NCI-H748 (cell line): Measurements from ENCODE around the gene DCX.

Experiments used
- DNase-seq: peaks from one replicate; lab custom pipeline; 2025; ENCODE audit not compliant: unreplicated experiment; lab: John Stamatoyannopoulos, UW

DCX gene

DNA sequence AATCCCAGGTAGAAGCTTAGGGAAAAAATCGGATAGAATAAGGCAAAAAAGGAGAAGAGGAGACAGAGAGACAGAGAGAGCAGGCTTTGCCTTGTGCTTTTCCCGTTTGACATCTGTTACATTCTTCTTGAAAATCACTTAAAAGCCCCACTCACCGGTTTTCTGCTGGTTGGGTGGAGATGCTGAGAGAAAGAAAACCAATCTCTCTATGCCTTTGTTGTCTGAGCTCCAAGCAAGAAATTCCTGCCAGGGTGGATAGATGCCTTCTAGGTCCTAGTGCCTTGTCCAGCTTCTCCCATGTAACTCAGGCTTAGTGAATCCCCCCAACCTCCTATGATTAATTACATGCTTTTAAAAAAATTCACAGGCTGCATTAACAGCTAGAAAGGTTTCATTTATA, at the start of gene DCX:
TSS of gene DCX (minus strand) at position 210 of the 400 bp plus-strand sequence. CDS start 1,794 bp downstream, outside the sequence.
- peak; percentile 66 for DNase-seq

DNA sequence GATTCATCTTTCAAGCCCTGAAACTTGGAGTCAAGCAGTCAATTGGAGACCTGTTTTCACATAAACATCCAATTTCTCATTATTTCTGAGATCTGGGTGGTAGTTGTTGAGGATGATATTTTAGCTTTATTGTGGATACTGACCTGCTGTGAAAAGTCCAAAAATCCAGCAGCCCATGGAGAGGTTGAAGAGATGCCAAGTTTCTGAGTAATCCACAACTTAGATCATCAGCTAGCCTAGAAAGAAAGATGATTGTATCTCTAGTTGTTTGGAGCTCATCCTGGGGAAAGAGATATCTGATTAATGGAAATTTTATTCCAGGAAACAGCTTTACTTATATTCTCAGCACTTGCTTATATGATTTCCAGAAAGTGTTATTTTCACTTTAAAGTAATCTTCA, 48.6 kb upstream of the DCX start:
- DNase-seq = no peak

DNA sequence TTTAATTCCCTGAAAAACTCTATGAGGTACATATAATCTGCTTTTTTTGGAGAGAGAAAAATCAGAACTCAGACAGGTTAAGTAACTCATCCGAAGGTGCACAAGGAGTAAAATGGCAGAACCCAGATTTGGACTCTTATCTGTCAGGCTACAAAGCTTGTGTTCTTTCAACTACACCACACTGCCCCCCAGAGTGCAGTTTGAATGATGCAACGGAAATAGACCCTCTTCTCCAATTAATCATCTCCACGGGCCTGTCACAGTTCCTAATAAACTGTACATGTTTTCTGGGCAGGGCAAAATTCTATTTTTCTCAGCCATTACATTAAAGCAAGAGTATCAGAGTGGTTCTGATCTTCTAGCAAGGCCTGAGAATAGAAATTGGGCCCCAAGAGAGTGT, 35.3 kb upstream of the DCX start:
- peak; percentile 79 for DNase-seq

DNA sequence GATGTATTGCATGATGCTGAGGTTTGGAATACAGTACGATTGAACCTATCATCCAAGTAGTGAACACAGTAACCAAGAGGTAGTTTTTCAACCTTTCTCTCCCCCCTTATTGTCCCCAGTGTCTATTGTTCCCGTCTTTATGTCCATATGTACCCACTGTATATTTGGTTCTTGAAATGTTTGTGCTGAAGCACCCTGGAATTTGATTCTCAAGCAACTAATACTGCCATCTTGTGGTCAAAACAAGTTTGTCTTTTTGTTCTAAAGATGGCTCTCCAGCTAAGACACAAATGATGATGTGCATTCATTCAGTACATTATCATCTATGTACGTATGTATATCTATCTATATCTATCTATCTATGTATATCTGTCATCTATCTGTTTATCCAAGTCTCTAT, 33.5 kb upstream of the DCX start:
- DNase-seq = peak; percentile 83

DNA sequence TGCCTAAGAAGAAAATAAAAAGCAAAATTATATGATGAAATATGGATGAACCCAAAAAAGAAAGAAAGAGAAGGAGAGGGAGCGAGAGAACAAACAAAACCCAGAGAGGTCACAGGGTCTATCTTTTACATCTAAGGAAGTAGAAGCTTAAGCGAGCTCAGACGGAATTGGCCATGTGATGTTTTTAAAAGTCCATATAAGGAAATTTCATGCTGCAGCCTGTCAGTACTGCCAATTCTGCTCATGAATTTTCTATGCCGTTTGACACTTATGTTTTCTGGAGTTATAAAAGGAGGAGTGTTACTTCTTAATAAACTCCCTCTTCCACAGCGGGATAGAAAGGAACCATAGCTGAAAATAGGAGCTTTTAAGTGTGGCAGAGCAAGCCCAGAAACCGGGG, 32.9 kb upstream of the DCX start:
- no peak for DNase-seq

DNA sequence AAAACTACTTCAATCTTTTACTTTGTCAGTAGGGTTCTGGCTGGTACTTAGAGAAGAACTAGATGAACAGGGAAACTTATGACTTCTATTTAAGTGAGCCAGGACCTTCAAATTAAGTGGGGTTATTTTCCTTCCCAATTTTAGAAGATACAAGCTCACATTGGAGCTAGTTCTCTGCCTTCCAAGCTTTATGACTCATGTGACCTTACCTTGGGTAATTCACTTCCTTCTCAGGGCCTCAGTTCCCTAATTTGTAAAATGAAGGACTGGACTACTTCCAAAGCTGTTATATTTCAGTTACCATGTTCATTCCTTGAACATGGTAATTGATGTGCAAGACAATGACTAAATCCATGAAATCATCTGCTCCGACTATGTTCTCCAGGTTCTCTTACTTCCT, 32.0 kb upstream of the DCX start:
- no peak for DNase-seq

DNA sequence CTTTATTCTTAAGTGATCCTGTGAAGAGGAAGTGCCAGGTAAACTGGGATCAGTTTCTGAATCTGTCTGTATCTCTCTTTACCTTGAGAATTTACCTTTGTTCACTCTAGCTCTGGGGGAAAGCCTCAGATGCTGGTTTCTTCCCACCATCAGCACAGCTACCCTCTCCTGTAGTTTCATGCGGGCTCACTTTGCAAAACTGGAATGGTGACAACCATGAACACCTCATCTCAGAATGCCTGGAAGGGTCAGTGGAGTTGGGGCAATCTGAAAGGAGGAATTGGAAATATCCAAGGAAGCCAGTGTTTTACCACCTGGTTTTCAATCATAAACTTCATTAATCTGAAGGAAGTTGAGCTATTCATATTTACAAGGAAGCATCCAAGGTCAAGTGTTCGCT, 30.8 kb upstream of the DCX start:
- DNase-seq = no peak

DNA sequence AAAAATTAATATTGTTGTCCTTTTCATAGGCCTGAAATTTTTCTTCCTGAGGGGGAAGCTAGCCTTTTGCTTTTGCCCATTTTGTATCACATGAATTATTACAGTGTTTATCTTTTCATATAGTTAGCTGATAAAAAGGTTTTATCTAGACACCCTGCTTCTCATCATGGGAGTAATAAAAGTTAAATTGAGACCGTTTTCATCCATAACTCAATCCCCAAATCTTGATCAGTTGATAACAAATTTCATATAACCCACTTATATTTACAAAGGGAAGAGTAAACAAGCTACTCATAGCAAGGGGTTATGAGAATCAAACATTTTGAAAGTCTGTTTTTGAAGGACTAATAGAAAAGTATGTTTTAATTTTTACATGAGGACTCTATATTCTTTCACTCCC, 23.5 kb upstream of the DCX start:
- no peak for DNase-seq

DNA sequence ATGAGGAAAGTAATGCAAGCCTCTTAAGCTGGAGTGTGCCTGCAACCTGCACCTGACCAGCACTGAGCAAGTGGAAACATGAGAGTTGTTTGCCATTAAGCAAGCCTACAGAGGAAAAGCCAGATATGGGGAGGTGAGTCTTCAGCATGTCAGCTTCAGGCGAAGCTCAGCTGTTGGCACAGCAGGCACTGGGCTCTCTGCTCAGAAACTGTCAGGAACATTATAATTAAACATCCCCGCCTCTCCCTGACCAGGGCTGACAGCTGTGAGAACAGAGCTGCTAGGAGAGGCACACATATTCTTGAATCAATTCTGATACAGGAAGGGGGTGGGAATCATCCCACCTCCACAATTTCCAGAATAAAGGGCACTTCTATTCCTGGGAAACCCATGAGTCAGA, 19.0 kb upstream of the DCX start:
- DNase-seq = peak; percentile 67

DNA sequence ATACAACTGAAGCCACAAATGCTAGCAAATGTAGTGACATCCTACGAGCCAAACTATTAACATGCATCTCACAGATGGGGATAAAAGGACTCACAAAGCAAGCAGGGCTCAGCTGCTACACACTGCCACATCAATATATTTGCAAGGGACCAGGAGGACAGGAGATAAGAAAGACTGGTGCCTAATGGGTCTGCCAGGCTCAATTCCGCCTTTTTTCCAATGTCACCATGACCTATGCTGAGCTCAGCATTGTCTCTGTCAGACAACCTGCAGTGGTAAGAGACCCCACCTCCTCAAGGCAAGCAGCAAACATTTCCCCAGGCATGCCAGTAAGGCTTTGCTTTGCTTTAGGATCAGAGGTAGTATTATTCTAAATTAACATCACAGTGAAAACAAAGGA, 435 bp downstream of the DCX start:
- DNase-seq = no peak

DNA sequence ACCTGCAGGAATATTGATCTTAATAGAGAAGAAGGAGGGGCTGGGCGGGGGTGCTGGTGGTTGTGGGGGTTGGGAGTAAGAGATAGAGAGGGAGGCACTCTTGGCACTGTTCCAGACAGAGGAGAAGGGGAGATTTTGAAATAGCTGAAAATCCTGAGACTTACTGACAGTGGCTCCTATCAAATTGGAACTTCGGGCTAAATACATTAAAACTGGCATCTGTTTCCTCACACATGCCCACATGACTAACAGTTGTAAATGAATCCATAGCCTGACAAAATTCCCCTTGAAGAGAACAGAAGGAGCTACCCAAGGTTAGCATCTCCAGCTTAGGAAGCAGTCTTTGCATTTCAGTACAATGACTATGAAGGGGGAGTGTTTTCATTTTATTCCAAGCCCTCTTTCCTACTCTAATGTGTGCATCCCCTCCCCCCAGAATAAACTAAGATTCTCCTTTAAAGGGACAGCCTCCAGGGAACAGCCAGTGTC, 1.4 kb downstream of the DCX start:
- peak; percentile 75 for DNase-seq

DNA sequence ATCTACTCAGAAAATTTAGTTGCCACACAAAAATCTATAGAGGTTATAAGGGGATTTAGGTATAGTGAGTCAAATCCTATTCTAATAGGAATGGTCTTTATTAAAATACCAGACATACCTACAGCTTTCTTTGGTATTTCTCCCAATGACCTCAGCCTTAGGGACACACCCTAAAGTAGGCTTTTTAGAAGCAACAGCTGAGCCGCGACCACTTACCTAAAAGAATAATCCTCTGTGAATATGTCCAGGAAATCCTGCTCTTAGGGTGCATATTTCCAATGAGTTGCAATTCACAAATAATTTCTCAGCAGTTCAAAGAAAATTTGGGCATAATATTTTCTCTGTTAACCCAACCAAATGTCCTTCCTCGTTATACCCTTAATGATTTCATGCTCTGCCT, 2.7 kb downstream of the DCX start:
- DNase-seq = no peak

DNA sequence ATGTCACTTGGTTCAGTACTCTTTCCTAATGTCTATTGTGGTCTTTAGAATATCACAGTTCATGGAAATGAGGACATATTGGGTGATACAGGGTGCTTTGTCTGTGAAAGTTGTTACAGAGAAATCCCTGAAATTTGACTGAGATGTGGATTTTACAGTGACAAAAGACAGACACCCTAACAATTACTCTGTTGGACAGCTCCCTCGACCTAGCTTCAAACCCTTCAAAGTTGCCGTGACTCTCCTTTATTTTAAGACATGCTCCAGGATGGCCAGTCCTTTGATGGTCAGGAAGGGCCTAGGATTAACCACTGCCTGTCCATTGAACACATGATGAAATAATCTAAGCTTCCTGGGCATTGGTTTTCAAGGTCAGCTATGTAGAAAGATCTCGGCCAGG, 4.0 kb downstream of the DCX start:
- no peak for DNase-seq

DNA sequence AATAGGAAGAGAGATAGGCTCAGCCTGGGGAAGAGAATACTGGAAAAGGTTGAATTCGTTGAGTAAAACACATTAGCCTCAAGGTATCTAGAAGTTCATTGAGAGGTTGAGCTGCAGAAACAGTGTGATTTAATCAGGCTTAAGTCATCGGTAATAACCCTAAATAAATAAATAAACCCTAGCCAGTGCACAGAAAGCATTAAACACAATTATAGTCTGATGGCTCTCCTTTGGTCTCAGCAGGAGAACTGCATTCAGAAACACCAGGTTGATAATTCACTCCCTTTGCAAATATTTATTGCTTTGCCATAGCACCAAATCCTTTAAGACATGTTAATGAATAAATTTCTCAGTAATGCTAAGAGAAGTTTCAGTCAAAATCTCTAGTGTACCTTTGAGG, 9.6 kb downstream of the DCX start:
- peak; percentile 85 for DNase-seq

DNA sequence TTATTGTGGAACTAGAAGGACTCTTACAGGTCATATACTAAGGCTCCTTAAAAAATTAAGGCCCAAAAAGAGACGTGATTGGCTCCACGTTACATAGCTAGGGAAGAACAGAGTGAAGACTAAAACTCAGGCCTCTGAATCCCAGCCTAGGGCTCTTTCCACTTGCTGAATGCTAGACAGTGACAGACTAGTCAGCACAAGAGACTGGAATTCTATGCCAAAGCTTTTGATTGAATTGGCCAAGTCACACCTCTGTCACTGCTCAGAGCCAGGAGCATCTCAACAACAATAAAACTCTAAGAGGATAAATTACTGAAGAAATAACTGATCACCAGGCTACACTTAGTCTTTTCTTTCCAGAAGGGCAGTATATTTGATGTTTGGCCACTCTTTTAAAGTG, 16.8 kb downstream of the DCX start:
- DNase-seq = no peak

DNA sequence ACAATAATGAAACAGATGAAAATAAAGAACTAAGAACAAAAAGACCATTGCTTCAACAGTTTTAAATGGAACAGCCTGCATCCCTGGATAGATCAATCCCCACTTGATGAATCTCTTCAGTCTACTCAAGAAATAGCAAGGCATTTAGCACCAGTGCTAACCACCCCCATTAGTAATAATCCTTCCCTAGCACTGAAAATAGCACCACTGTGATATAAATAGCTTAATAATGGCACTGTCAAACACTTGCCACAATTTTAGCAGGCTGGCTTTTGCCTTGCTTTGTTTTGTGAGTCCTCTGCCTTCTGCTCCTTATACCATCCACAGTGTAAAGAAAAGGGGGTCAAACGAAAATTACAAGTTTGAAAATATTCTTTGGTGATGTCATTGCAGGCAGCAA, 17.4 kb downstream of the DCX start:
- DNase-seq = no peak

DNA sequence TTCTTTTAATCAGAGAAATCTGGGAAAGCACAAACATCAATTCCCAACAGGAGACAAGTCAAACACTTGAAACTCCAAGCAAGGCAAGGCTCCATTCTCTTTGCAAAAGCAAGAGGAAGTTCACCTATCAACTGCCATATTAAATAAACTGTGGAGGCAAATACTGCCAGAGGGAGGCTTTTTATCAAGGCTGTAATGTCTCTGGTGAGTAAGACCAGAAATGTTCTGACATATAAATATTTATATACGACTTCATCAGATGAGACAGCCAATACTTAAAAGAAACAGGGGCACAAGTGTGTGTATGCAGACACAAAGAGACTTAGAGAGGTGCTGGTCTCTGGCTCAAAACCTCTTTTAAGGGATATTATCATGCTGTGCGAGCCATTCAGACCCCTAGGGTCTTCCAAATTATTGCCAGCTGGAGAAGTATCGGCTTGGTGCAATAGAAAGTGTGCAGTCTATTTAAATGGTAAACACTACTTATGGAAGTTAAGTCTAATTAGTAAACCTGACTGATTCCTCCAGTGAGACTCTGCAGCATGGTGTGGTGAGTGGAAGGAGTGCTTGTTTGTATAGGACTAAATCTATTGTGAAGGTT, 24.4 kb downstream of the DCX start:
- peak; percentile 92 for DNase-seq

DNA sequence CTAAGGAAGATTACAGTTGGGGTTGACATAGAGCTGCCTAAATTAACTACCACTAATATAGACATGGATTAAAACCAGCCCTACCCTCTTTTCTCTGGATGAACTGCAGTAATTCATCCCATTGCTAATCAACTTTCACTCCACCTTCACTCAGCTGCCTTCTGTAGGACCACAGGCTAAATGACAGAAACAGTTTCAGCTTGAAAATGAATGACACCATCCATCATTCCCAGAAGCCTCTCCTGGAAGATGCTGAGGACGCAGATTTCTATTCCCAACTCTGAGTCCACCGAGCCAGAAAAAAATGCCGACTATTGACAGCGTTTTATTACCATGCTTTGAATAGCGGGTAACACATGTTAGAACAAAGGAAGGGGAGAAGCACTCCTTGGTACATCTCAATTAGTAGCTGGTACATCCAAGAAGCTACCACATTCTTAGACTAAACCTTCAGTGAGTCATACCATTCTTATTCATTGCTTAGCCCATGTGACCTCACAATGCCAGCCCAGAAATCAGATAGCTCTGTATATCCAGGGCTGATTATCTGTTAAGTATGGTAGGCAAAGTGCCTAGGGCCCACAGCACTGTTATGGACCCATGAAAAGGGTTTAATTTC, 25.3 kb downstream of the DCX start:
- DNase-seq = no peak

DNA sequence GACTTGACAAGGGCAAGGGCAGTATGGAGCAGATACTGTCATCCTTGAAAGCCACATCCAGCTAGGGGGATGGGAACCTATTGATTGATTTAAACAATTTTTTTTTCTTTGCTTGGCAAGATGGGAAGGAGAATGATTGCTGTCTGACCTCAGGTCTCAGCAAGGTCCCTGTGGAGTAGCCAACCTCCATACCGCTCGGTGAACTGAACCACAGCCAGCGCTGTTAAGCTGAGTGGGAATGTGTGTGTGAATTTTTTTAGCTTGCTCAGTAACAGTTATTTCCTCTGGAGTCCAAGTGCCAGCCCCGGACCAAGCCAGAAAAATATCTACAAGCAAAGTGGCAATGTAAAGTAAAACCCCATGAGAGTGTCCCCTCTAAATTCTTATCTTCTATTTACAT, 25.9 kb downstream of the DCX start:
- no peak for DNase-seq

DNA sequence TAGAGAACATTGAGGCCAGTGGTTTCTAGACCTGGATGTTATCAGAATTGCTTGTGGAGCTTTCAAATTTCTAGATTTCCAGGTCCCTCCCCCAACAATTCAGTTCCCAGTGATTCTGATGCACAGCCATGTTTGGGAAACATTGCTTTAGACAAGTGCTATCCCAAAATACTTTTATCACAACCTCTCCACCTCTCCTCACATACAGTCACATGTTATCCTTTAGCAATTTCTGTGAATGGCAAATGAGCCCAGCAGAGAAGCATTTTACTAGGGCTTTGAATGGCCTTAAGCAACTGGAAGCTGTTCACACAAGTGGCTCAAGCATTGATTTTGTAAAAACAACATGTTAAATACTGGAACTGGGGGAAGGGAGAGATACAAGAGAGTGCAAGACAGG, 29.7 kb downstream of the DCX start:
- DNase-seq = no peak

DNA sequence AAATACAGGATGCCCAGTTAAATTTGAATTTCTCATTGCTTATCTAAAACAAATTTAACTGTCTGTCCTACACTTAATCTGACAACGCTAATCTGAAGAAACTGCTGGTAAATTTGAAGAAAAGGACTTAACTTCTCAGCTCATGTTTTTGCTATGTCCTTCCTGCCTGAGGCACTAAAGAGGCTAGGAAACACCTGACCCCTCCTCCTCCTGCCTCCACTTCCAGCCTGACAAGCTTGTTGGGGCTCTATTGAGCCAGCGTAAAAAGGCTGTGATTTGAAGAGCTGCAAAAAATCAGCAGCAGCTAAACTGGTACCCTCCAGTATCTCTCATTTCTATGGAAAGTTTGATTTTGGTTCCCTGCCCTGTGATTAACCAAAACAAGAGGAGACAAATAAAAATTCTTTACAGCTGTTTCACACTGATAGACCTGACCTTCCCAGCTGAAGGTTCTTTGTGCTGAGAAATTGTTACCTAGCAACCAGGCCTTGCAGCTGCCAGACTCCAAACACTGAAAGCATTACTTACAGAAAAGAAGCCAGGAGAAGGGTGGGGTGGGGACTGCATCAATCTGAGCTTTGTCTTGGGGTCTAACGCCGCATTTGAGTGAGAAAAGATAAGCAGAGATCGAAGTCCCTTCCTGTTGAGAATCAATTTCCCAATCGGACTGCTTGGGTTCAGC, 35.0 kb downstream of the DCX start:
- DNase-seq = peak; percentile 97

DNA sequence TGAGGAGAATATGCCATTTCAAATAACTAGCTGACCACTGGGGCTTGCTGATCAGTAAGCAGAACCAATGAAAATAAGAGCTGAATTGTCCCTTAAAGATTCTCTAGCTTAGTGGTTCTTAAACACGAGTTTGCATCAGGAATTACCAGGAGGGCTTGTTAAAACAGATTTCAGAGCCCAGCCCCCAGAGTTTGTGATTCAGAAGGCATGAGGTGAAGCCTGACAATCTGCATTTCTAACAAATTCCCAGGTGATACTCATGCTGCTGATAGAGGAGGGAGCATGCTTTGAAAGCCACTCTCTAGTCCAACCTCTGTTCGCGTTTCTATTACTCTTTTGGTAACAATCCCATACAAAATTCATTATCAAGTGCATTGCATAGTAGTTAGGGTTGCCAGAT, 35.5 kb downstream of the DCX start:
- DNase-seq = peak; percentile 40

DNA sequence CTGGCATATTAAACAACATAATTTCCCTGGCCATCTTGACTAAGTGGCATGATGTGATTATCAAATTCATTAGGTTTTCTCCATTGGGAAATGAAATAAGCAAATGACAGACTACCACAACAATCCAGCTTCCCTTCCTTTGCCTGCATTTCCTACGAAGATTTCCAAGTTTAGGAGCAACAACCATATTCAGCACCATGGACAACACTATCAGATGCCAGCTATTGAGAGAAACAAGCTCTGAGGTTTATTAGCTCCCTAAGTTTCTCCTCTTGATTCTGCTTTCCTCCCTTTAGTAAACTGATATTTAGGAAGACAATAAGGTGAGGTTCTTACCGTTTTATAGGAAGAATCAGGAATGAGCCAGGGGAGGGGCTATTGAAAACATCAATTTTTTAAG, 36.2 kb downstream of the DCX start:
- DNase-seq = no peak
